PFSK-1 (cell line): ENCODE results near the gene CORT.

Experiments used
- FOXP2 ChIP-seq: optimal IDR thresholded peaks from 2 replicates; pipeline ENCODE3; 2011; ENCODE audit warnings: borderline replicate concordance, control low read depth, inconsistent platforms; ENCODE audit not compliant: insufficient read depth; ENCODE audit errors: extremely low read length, extremely low read depth
- POLR2AphosphoS5 ChIP-seq: IDR thresholded peaks from 2 replicates; pipeline ENCODE4 v1.6.1; 2012; ENCODE audit warnings: low read depth, mild to moderate bottlenecking, control low read depth, low read length, moderate library complexity
- REST ChIP-seq, 2 experiments: IDR thresholded peaks; 2 replicates each; pipeline versions ENCODE4 v1.6.1 to v1.8.0; 2011 to 2012; ENCODE audit warnings: low read depth in 2 of 2, low read length in 2 of 2, control low read depth in 1 of 2, inconsistent platforms in 1 of 2, mild to moderate bottlenecking in 1 of 2, moderate library complexity in 1 of 2; ENCODE audit not compliant: insufficient read depth in 1 of 2
- SIN3A ChIP-seq: IDR thresholded peaks from 2 replicates; pipeline ENCODE4 v1.6.1; 2012; ENCODE audit warnings: mild to moderate bottlenecking, low read length, moderate library complexity, borderline replicate concordance; ENCODE audit not compliant: insufficient read depth
- TAF1 ChIP-seq: IDR thresholded peaks from 2 replicates; pipeline ENCODE4 v1.6.1; 2012; ENCODE audit warnings: low read length, control low read depth, borderline replicate concordance; ENCODE audit not compliant: insufficient read depth

The CORT gene

GRCh38 chr1:10434590-10434989, 15.2 kb upstream of the CORT start:
- no peak for TF ChIP-seq FOXP2
- TF ChIP-seq POLR2AphosphoS5, result no peak

GRCh38 chr1:10437052-10437451, 12.8 kb upstream of the CORT start:
- TF ChIP-seq SIN3A (no peak), TAF1 (no peak), REST (IDR thresholded peaks at IDR 0.05; ENCODE audit: insufficient read depth in 1 of 2, low read depth in 2 of 2, low read length in 2 of 2) (no peak), FOXP2 (no peak), POLR2AphosphoS5 (no peak)

GRCh38 chr1:10438677-10439163, 11.1 kb upstream of the CORT start:
- no peak for TF ChIP-seq FOXP2
- TF ChIP-seq POLR2AphosphoS5, result no peak
- no peak for TF ChIP-seq SIN3A
- no peak for TF ChIP-seq TAF1
- no peak for TF ChIP-seq REST (IDR thresholded peaks at IDR 0.05; ENCODE audit: insufficient read depth in 1 of 2, low read depth in 2 of 2, low read length in 2 of 2)

- no peak for TF ChIP-seq TAF1
- TF ChIP-seq POLR2AphosphoS5, result no peak
These were observed 9.5 kb upstream of the CORT start for GRCh38 chr1:10440305-10440704.

- no peak for TF ChIP-seq SIN3A
These were observed 9.0 kb upstream of the CORT start for GRCh38 chr1:10440794-10441193.

GRCh38 chr1:10444248-10444647, 5.6 kb upstream of the CORT start:
- TF ChIP-seq FOXP2 (no peak), POLR2AphosphoS5 (no peak), REST (IDR thresholded peaks at IDR 0.05; ENCODE audit: insufficient read depth in 1 of 2, low read depth in 2 of 2, low read length in 2 of 2) (no peak), SIN3A (no peak), TAF1 (no peak)

GRCh38 chr1:10444795-10445397, 4.9 kb upstream of the CORT start:
- TF ChIP-seq FOXP2, result no peak
- no peak for TF ChIP-seq SIN3A
- TF ChIP-seq POLR2AphosphoS5, result no peak
- TF ChIP-seq REST (IDR thresholded peaks at IDR 0.05; ENCODE audit: insufficient read depth in 1 of 2, low read depth in 2 of 2, low read length in 2 of 2), result no peak
- TF ChIP-seq TAF1, result no peak
